NCI-H1694 (cell line): ENCODE data around the gene TTLL10.
"Not testable (repeated sequence)": the region's sequence is repeated elsewhere in the genome, so short reads cannot be mapped to it uniquely, and the experiment has no call there.

Experiments used
- DNase-seq: peaks from one replicate; lab custom pipeline; 2025; lab: John Stamatoyannopoulos, UW

The TTLL10 gene

DNA sequence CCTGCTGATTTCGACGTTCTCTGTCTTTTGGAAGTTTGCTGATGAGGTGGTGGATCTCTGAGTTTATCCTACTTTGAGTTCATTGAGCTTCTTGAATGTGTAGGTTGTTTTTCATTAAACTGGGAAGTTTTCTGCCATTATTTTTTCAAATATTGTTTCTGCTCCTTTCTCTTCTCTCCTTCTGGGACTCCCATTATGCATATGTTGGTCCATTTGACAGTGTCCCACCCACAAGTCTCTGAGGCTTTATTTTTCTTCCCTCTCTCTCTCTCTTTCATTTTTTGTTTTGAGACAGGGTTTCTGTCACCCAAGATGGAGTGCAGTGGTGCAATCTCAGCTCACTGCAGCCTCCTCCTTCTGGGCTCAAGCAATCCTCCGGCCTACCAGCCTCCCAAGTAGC, 21.0 kb downstream of the TTLL10 start:
- DNase-seq, result no peak

DNA sequence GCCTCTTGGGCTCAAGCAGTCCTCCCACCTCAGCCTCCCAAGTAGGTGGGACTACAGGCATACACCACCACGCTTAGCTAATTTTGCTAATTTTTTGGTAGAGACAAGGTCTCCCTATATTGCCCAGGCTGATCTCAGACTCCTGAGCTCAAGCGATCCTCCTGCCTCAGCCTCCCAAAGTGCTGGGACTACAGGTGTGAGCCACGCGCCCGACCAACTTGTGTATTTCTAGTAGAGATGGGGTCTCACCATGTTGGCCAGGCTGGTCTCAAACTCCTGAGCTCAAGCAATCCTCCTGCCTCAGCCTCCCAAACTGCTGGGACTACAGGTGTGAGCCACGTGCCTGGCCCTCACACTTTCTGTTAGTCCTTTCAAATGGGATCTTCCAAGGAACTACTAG, 22.0 kb downstream of the TTLL10 start:
- DNase-seq, result not testable (repeated sequence)

DNA sequence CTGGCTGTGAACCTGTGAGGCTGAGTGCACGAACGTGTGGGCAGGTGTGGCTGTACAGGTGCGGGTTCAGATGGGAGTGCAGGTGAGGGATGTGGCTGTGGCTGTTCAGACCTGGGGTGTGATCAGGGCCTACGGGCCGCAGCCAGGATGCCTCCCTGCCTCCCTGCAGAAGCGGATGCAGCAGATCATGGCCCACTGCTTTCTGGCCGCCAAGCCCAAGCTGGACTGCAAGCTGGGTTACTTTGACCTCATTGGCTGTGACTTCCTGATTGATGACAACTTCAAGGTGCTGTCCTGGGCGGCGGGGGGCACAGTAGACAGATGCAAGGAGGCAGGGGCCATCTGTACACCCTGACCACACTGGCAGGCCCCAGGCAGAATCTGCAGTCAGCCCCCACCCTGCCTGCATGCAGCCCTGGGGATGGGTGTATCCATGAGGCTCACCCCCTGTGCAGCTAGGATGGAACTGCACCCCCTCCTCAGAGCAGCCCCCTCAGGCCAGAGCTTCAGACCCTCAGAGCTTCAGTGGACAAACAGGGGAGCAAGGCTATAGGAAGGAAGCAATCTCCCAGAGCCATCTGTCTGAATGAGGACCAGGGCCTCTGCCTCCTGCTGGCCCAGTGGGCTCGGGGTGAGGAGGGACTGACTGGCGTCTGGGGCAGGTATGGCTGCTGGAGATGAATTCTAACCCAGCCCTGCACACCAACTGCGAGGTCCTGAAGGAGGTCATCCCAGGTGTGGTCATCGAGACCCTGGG, 22.9 kb downstream of the TTLL10 start:
- no peak for DNase-seq

DNA sequence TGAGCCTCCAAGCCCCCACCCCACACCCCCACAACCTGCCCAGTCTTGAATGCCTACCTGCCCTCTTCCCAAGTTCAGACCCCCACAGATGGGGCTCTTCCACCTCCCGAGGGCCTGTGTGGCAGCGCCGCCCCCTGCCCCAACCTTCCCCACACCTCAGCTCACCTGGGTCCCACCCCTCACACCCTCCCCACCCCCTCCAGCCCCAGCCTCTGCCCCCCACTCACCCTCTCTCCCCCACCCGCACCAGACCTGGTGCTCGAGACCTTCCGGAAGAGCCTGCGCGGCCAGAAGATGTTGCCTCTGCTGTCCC, 23.5 kb downstream of the TTLL10 start:
- DNase-seq, result no peak

DNA sequence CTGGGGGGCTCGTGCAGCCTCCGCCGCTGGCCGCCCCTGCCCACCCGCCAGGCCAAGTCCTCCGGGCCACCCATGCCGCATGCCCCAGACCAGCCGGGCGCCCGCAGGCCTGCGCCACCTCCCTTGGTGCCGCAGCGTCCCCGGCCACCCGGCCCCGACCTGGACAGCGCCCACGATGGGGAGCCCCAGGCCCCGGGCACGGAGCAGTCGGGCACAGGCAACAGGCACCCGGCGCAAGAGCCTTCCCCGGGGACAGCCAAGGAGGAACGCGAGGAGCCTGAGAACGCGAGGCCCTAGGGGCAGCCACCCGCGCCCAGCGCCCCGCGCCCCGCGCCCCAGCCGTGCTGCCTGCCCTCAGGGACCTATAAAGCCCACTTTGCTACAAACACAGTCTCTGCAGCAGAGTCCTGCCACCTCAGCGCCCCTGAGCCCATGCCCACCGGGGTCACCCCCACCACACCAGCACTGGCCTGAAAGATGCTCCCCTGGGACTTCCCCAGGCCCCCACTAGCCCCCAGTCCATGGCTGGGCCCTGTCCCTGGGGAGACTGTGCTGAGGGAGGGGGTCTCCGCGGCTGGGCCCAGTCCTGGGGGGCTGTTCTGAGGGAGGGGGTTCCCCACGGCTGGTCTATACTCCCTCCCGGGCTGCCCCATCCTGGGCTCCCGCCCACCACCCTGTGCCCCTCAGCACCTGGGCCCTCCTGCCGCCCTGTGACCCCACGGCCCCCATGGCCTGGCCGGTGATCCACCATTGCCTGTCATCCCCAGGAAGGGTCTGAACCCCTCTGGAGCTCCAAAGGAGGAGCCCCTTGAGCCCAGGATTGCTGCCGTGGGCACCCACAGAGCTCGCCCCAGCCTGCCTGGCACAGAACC, 24.1 kb downstream of the TTLL10 start:
- no peak for DNase-seq

DNA sequence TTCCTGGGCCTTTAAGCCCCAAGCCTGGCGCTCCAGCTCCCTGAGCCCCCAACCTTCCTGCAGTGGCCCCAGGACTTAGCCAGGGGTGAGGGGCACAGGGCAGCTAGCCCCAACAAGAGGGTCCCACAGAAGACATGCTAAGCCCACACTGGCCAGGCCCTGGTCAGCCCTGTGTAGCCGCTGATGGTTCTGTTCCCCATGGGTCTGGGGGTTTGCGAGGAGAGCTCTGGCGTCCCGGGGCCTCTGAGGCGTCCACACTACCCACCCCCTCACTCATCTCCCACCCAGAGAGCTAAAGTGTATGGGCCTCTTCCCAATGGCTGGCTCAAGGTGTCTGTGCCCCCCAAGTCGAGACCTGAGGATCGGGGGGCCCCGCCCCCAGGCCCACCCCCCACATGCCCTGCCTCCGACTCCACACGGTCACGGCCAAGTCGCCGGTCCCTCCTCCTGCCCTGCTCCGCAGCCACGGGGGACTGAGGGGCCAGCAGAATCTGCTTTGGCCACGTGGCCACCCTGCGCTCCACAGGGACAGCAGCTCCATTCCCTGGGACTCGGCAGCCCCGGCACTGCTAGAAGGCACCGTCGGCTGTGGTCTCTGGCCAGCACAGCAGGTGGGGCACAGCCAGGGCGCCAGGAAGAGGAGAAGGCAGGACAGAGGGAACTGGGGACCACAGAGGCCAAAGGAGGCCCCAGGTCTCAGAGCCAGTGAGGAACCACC, 24.9 kb downstream of the TTLL10 start:
- DNase-seq, result no peak

DNA sequence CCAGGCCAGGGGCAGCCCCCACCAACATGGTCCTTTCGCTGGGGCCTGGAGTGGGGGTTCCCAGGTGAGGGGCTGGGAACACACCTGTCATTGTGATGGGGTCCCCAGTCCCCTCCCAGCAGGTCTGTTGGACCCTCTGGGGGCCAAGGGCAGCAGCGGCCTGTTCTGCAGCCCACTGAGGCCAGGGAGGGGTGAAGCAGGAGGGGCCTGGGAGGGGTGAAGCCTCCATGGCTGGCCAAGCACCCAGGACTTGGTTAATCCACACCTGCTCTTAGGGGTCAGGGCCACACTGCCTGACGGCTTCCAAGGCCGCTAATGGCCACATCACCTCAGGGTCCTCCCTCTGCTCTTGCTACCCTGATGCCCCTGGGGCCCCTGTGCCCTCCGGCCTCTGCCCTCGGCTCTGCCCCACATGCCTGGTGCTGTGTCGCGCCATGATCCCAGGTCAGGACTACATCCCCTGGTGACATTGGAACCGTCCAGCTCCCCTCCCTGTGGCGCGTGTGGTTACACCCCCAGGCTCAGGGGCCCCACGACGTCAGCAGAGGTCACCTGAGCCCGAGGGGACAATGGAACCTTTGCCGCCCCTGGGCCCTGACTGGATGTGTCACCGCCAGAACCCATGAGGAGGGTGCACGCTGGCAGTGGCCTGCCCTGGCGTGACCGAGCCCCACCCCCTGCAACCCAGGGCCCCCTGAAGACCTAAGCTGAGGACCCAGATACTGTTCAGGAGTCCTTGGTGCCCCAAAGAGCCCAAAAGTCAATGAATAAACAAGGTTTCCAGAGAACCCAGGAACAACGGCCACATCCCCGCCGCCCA, 25.7 kb downstream of the TTLL10 start:
- no peak for DNase-seq

DNA sequence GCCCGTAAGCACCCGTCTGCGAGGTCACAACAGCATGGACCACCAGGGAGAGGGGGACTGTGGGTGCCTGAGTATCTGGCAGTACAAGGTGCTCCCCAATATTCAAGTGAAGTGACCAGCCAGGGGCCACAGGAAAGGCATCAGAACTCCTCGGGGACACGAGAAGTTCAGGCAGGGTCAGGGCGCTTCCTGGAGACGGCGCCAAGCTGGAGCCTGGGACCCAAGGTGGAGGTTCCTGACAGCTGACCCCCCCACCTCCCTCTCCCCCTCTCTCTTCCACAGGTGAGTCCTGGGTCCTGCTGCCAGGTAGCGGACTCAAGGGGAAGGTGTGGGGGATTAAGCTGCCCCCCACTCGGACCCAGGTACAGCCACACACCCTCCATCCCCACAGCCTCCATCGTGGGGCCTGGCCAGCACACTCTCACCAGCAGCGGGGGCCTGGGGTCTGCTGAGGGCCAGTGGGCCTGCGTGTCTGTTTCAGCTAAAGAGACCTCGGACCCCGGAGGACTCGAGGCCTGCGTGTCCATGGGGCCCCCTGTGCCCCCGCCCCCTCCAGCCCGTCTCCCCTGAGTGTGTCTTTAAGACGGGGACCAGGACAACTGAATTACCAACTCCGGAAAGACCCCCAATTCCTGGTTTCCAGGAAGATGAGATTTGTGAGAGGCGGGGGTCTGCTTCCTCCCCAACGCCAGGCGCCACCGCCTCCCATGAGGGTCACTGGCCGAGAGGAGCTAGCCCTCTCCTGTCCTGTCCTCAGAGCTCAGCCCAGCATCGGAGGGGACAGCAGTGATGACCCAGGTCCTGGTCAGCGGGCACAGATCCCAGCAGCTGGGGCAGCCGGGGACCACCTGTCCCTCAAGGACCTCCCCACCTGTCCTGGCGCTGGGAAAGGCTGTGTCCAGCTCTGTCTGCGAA, 26.5 kb downstream of the TTLL10 start:
- no peak for DNase-seq

DNA sequence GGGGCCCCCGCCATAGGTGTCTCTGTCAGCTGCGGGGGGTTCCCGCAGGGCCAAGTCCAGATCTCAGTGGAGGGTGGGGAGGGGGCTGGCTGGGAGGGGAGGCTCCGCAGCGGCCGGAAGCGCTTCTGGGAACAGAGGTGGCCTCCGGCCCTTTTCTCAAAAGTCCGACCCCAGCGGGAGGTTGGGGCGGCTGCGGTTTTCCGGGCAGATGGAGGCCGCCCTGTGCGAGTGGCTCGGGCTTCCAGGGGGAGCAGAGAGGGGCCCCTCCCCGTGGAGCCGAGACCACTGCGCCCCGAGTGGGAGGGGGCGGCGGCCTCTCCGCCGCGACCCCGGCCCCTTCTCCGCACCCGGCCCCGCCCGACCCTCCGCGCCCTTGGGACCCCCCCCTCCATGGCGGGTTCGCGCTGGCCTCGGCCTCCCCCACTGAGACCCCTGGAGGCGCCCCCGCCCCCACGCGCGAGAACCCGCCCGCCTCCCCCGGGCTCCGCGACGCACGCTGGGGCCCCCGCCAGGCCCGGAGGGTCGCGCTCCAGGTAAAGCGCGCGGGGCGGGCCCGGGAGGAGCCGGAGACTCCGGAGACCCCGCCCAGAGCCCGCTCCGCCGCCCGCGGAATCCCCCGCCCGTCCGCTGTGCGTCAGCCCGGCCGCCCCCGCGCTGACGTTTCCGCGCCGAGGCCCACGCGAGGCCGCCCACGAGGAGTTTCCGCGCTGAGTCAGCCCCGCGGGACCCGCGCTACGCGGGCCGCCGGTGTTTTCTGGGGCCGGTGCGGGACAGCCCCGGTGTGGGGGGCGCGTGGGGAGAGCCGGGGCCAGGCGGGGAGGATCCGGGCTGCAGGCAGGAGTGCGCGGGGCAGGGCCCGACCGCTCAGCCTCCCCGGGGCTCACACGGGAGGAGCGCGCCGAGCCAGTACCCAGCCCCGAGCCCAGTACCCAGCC, 27.5 kb downstream of the TTLL10 start:
- DNase-seq, result no peak

DNA sequence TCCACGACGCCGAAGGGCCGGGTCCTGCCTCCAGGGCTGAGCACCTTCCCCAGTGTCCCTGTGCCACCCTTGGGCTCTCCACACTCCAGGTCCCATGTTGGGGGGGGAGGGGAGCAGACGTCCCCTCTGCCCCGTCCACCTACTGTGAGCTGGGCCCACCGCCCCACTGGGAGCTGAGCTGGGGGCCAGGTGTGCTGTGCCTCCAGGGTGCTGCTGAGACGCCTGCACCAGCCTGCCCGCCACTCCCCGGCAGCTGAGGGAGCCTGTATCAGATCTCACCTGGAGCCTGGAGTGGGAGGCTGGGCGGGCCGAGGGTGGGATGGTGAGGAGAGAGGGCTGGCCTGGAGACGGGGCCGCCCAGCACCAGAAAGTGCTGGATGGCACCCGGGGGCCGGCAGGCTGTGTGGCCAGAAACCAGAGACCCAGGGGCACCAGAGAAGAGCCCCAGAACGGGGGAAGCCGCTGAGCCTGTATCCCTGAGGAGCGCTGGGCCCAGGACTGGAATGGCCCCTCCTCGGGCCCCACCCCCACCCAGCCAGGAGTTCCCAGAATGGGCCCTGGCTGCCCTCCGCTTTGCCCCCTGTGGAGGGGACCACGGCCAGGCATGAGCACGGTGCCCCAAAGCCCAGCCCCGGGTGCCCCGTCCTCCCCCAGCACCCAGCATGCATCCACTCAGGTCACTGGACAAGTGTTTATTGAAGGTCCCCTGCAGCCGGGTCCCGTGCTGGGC, 29.3 kb downstream of the TTLL10 start:
- no peak for DNase-seq

DNA sequence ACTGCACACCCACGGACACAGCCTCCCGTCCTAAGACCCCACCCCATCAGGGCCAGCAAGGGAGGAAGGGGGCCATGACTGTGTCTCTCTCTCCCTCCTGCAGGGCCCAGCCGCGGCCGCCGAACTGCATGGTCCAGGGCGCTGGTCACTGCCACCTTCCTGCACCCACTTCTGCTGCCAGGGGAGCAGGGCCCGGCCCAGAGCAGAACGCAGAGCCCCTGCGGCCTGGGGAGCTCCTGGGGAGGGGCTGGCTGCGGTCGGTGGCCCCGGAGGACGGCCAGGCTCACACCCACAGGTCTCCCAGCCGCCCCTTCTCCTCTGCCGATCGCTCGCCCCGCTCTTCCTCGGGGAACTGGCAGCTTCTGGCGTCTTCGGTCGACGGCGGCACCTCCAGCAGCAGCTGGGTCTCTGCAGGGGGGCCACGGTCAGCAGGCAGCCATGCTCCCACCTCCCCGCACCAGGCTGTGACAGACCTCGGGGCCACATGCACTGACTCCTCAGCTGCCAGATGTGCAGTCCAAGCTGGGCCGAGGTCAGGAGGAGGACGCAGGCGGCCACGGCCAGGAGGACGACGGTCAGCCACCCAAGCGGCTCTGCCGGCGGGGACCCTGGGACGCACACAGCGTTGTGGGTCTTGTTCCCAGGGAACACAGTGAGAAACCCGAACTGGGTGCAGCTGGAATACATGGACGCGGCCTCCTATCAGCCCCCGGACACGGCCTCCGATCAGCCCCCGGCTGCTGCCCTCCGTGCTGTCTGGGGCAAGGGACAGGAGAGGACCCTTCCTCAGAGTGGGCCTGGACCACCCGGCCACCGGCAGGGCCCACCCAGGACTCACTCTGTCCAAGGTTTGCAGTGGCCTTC, 30.1 kb downstream of the TTLL10 start:
- DNase-seq, result no peak

DNA sequence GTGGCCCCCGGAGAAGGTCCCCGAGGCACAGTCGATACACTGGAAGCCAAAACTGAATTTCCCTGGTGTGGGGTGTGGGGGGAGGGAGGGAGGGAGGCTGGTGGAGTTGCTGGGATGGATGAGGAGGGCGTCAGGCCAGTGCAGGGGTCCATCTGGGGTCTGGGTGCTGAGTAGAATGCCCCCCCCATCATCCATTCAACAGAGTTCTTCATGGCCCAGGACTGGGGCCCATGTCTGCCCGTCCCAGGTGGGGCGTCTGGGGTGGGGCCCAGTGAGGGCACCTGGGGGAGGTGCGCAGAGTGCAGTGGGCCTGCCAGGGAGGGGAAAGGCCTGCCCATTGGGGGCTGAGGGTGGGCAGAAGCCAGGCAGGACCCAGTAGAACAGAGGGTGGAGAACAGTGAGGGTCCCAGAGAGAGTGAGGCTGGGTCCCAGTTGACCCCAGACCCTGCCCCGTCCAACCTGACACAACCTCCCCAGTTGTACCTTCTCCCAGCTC, 30.8 kb downstream of the TTLL10 start:
- DNase-seq, result no peak

DNA sequence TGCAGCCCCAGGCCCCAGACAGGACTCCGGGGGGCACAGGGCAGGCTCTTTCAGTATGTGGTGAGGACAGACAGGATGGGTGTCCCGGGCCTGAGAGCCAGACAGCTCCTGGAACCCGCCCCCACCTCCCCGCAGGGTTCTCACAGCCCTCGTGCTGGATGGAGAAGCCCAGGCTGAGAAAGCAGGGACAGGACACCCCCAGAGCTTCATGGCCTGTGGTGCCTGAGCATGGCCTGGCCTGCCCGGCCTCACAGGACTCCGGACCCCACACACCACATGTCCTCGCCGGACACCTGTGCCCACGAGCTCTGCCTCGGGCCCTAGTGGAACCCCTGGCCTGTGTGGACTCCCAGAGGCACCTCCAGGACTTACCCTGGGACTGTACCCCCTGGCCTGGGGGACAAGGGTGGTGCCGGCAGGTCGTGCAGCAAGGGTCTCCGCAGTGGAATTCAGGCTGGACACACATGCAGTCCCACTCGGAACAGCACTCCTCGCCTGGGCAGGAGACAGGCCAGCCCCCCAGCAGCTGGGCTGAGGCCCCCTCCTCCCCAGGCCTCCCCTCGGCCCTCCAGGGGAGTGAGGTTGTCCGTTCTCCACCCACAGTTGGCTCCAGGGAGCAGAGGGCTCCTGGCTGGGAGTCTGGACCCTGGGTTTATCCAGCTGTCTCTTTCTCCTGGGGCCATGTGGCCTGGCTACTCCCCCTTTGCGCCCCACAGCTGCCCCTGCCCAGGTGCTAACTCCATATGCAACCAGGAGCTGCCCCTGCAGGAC, 31.5 kb downstream of the TTLL10 start:
- DNase-seq, result no peak

DNA sequence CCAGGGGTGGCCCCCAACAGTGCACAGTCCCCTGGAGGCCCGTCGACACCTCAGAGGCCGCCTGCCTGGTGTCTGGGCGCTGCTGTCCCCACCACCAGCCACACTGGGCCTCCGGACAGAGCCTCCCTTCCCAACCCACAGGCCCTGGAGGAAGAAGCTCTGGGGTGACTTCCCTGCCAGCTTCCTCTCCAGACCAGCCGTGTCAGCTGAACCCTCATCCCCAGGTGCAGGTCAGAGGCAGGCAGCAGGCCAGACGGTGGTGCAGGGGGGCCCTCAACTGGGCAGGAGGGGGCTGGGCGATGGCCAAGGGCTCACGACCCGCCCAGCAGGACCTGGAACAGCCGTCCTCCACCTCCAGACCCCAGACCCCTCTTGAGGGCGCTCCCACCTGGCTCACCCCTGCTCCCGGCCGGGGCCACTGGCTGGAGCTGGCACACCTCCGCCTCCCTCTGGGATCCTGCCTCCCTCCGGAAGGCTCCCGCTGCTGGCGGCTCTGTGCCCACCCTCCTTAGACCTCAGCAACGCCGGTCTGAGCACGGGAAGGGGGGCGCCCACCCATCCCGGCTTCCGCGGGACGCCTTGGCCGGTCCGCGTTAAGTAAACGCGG, 32.2 kb downstream of the TTLL10 start:
- DNase-seq, result no peak

DNA sequence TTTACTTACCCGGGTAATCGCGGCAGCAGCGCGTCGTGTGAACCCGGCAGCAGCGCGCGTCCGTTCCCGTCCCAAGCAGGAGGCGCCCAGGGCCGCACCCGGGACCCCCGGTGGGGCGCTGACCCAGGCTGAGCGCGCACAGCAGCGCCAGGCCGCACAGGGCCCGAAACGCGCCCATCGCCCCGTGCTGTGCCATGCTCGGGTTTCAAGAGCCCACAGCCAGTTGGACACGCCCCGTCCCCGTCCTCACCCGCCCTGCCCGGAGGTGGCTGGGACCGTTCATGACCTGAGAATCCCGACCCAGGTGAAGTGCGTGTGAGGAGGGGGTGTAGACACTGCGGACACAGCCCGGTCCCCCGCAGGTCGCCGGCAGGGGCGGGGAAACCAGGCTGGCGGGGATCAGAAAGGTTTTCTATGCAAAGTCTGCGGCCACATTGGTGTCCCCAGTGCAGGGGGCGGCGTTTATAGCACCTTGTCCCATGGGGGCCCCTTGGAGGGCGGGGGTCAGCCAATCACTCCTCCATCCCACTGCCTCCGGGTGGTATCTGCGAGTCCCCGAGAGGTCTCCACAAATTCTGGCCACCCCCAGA, 32.8 kb downstream of the TTLL10 start, which contains the start of gene TNFRSF18:
Gene TNFRSF18 (minus strand): TSS at position 217 of the 590 bp plus-strand sequence. CDS start 21 bp downstream, at position 196.
- no peak for DNase-seq

DNA sequence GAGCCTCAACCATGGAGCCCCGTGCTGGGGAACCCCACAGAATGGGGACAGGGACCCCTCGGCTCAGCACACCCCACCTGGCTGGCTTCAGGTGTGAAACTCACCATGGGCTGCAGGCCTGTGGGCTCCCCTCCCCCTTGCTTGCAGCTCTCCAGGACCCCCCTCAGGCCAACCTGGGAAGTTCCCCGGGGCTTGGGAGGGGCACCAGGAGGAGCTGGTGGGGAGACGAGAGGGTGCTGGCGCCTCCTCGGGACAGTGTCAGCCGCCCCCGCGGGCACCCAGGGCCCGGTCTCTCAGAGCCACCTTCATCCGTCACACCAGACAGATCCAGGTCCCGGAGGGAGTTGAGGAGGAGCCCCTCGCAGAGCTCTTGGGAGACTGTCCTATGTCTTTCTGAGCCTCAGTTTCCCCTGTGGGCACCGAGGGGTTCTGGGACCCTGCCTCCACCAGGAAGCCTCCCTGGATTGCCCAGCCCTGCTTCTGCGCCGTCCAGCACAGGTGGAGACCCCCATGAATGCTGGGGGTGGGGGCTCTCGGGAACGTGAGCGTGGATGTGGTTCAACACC, 33.4 kb downstream of the TTLL10 start:
- DNase-seq, result no peak
